ENCODE results near the gene ACAT1.
"Not testable (repeated sequence)": the region's sequence is repeated elsewhere in the genome, so short reads cannot be mapped to it uniquely, and the experiment has no call there.

Gene ACAT1

DNA sequence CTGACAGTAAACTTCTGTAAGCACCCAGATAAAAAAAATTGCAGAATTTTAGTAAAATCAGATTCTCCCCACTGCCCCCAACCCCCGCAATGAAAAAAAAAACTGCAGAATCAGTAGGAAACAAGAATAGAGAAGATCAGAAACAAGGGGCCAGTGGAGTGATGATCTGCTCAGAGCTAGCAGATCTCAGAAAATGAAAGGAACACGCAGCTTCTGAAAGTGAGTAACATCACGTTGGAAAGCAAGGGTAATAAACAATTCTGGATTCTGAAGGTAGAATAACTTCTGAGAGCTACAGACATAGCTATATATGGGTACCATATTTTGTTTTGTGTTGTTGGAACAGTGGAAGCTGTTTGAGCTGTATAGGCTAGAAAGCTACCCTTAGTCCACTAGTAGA lies 23.2 kb downstream of the ACAT1 start:
- DNase-seq (ENCODE audit: low read depth in 2 of 2) = no peak

DNA sequence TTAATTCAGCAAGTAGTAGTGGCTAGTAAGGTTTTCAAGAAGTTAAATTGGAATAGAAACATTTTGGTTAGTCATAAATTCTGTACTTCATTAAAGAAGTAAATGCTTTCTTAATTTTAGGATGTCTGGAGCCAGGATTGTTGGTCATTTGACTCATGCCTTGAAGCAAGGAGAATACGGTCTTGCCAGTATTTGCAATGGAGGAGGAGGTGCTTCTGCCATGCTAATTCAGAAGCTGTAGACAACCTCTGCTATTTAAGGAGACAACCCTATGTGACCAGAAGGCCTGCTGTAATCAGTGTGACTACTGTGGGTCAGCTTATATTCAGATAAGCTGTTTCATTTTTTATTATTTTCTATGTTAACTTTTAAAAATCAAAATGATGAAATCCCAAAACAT lies 25.8 kb downstream of the ACAT1 start:
- no peak for DNase-seq (ENCODE audit: low read depth in 2 of 2)

DNA sequence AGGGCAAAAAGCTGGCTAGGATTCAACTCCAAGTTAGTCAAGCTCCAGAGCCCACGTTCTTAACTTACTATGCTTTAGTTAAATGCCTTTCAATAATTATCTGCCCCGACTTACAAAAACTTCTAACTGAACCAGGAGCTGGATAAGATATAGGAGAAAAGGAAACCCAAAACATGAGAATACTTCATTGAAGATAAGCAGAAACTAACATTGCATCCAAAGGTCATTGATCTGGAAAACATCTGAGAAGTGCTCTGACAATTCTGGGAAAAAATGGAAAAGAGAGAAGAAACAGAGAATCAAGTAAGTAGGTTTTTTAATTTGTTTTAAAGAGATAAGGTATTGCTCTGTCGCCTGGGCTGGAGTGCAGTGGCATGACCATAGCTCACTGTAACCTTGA lies 27.2 kb downstream of the ACAT1 start:
- DNase-seq (ENCODE audit: low read depth in 2 of 2) = no peak

DNA sequence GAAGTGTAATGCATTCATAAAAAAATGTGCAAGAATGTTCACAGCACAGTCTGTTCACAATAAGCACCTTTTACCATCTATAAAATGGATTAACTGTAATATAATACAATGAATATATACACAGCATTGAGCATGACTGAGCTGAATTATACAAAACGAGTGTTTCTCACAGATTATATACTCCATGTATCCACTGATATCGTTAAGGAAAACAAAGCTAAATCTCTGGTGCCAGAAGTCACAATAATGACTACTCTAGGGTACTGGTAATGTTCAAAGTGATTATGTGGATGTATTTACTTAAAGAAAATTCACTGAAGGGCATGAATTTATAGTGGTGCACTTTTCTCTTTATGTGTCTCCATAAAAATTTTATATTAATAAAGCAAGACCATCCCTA lies 33.2 kb downstream of the ACAT1 start:
- DNase-seq (ENCODE audit: low read depth in 2 of 2) = no peak

DNA sequence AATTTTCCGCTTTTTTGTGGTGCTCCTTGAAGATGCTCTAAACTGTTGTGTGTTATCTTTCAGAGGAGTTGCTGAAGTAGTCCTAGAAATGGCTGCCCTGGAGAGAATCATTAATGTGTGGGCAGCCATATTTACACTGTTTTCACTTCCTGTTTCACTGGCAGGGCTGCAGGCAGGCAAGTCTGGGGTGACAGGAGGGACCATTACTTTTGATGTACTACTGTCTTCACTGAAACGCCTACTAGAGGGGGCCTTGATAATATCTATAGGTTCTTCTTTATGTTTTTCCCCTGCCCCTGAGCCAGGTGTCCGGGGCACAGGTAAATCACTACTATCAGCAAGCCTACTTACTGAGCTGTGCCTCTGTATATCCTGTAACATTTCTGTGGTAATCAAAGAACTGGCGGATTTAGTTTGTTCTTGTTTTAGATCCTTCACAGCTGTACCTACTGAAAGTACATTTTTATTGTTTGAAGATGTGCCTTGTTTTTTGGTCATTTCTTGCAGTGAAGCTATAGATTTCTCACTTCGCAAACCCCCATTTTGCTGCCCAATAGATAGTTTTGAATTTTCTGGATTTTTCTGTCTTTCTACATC lies 39.7 kb downstream of the ACAT1 start:
- no peak for DNase-seq (ENCODE audit: low read depth in 2 of 2)

DNA sequence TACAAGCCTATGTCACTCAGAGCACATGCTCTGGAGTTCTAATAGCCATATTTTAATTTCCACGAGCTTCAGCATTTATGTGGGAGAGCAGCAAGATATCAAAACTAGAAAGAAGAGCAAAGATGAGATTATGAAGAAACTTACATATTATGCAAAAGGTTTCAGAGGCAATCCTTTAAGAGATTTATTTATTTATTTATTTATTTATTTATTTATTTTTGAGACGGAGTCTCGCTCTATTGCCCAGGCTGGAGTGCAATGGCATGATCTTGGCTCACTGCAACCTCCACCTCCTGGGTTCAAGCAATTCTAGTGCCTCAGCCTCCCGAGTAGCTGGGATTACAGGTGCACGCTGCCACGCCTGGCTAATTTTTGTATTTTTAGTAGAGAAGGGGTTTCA lies 41.5 kb downstream of the ACAT1 start:
- DNase-seq (ENCODE audit: low read depth in 2 of 2) = not testable (repeated sequence)

DNA sequence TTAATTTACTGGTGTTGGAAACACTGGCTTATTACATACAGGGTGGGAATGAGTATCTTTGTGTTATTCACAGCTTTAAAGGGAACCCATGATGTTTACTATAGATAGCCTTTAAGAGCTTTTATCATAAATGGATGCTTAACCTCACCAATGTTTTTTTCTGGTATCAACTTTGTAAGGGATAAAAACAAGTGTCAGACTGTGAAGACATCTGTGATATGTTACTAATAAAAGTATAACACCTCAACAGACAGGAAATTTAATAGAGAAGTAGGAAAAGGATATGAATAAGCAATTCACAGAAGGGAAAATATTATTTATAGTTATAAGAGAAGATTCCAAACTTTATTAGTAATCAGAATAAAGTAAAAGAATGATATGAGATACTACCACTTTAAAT lies 46.3 kb downstream of the ACAT1 start:
- no peak for DNase-seq (ENCODE audit: low read depth in 2 of 2)

DNA sequence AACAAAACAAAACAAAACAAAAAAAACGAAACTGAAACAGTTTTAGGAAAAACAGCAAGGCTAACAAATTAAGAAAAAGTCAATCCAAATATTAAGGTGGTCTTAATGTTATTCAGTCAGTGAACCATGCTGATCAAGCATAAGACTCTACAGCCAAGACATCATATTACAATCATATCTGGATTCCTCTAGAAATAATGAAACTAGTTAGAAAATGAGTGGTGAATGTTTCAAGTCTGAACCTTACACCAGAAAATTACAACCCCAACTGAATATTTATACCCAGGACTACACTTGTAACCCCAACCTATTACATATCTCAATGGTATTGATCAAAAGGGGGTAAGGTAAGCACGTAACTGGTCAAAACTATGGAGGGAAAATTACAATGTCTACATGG lies 48.8 kb downstream of the ACAT1 start:
- DNase-seq (ENCODE audit: low read depth in 2 of 2) = no peak

DNA sequence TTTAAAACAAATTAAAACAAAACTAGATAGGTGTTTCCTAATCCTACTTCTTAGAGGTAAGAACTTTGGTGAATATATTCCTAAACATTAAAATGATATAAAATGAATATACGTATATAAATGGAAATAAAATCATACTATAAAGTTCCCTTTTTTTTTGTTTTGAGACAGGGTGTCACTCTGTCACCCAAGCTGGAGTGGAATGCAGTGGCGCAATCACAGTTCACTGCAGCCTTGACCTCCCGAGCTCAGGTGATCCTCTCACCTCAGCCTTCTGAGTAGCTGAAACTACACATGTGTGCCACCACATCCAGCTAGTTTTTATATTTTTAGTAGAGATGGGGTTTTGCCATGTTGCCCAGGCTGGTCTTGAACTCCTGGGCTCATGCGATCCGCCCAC lies 56.2 kb downstream of the ACAT1 start:
- DNase-seq (ENCODE audit: low read depth in 2 of 2) = no peak

DNA sequence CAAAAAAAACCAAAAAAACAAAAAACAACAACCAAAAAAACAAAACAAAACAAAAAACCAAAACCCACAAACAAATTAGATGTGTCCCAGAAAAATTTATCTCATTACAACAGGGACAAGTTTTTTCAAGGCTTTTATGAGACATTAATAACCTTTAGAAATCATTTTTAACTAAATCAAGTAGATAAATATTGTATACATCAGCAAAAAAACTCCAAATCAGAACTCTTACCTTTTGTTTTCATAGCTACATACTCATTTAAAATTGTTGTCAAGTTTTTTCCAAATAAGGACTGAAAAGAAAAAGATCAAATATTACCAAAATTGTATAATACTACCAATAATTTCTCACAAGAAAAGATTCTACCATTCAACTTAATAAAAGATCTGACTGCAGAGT lies 72.4 kb downstream of the ACAT1 start:
- DNase-seq (ENCODE audit: low read depth in 2 of 2) = no peak

DNA sequence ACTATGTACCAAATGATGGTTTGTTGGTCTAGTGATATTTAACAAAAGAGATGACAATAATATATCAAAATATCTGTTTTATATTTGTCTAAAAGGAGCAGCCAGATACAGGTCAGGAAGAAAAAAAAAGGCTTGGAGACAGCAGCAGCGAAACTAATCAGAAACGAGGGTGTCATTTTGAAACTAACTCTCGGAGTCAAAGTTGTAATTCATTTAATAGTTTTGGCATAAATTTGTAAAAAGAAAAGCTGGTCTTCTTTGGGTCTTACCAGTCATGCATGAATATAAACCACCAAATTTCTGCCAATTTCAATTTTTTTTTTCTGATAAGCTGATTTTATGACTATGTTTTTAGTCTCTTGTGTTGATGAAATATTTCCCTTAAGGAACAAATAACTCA lies 75.5 kb downstream of the ACAT1 start:
- no peak for DNase-seq (ENCODE audit: low read depth in 2 of 2)
